ES-I3 (cell line): Measurements from ENCODE around the gene CLEC1A.

Experiments used
- H3K36me3 ChIP-seq: 2 replicates; pipeline ENCODE4 v1.6.1; 2013; ENCODE audit warnings: mild to moderate bottlenecking, low read length, control low read depth, moderate library complexity; ENCODE audit not compliant: insufficient read depth
- H3K4me1 ChIP-seq: 2 replicates; pipeline ENCODE4 v1.6.1; 2013; ENCODE audit warnings: mild to moderate bottlenecking, control low read depth, low read length; ENCODE audit not compliant: insufficient read depth
- H3K9ac ChIP-seq: 2 replicates; pipeline ENCODE4 v1.6.1; 2013; ENCODE audit warnings: low read depth, mild to moderate bottlenecking, low read length, moderate library complexity
- H3K9me3 ChIP-seq: 2 replicates; pipeline ENCODE4 v1.6.1; 2013; ENCODE audit warnings: mild to moderate bottlenecking, low read length, moderate library complexity; ENCODE audit not compliant: control insufficient read depth, insufficient read depth

The CLEC1A gene

DNA sequence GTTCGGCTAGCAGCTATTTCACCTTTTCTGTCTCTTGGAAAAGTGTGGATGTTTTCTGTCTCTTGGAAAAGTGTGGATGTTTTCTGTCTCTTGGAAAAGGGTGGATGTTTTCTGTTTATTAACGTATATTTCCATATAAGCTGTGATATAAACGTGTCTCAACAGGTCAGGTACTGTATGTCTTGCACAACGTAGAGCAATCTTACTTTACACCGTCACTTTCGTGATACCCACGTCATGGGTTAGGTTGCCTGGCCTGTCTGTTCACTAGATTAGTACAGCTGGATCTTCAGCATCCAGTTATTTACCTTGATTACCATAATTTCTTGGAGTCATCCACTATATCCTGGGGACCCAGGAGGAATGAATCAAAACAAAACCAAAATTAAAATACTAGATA, 17.1 kb upstream of the CLEC1A start:
- Histone ChIP-seq H3K9ac (no peak overlapping the region), H3K4me1 (no peaks in the 10 kb centered on the region), H3K9me3 (no peaks in the 10 kb centered on the region), H3K36me3 (no peaks in the 10 kb centered on the region)

DNA sequence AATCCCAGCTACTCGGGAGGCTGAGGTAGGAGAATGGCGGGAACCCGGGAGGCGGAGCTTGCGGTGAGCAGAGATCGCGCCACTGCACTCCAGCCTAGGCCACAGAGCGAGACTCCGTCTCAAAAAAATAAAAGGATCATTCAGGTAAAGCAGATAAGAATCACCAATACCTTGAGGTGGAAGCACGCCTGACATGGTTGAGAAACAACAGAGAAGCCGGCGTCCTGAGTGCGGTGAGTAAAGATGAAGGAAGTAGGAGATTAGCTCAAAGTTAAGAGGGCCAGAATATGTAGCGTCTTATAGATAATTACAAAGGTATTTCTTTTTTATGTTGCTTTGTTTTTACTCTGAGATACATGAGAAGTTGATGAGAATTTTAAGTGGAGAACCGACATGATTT, 16.5 kb upstream of the CLEC1A start:
- no peaks in the 10 kb centered on the region for H3K4me1 ChIP-seq
- H3K36me3 ChIP-seq, result no peaks in the 10 kb centered on the region
- no peaks in the 10 kb centered on the region for H3K9me3 ChIP-seq
- H3K9ac ChIP-seq, result no peak overlapping the region

GRCh38 chr12:10113920-10114319, 15.1 kb upstream of the CLEC1A start:
- H3K9ac ChIP-seq, result no peak overlapping the region
- no peaks in the 10 kb centered on the region for H3K36me3 ChIP-seq
- H3K9me3 ChIP-seq, result no peaks in the 10 kb centered on the region
- H3K4me1 ChIP-seq, result no peaks in the 10 kb centered on the region

DNA sequence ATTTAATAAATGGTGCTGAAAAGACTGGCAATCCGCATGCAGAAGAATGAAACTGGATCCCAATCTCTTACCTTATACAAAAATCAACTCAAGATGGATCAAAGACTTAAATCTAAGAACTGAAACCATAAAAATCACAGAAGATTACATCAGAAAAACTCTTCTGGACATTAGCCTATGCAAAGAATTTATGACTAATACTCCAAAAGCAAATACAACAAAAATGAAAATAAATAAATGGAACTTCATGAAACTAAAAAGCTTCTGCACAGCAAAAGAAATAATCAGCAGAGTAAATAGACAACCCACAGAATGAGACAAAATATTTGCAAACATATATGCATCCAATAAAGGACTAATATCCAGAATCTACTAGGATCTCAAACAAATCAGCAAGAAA, 14.3 kb upstream of the CLEC1A start:
- Histone ChIP-seq H3K4me1 (no peaks in the 10 kb centered on the region), H3K36me3 (no peaks in the 10 kb centered on the region), H3K9me3 (no peaks in the 10 kb centered on the region), H3K9ac (no peak overlapping the region)

DNA sequence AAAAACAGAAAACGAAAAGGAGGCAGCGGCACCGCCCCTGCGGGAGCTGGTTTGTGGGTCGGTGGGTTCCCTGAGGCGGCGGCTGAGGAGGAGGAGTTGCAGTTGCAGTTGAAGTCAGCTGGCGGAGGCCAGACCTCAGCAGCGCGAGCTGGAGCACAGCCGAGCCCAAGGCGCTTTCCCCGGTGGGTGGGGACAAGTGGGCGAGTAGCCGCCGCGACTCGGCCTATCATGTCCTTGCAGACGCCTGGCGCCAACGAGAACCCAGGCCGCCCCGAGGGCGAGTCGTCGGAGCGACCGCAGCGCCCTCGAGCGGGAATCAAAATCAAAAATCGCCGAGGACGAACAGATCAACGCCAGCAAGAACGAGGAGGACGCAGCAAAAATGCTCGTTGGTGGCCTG, 12.7 kb upstream of the CLEC1A start:
- Histone ChIP-seq H3K9ac (no peak overlapping the region), H3K4me1 (no peaks in the 10 kb centered on the region), H3K36me3 (no peaks in the 10 kb centered on the region), H3K9me3 (no peaks in the 10 kb centered on the region)

- H3K9me3 ChIP-seq, result no peaks in the 10 kb centered on the region
- H3K4me1 ChIP-seq, result no peaks in the 10 kb centered on the region
- no peaks in the 10 kb centered on the region for H3K36me3 ChIP-seq
These were observed 11.6 kb upstream of the CLEC1A start for GRCh38 chr12:10110256-10110844.

GRCh38 chr12:10102322-10102721, 3.5 kb upstream of the CLEC1A start:
- Histone ChIP-seq H3K36me3 (no peaks in the 10 kb centered on the region), H3K4me1 (peaks cover 7% of the 10 kb centered on the region; the same call in 1 of the 2 replicates), H3K9ac (no peak overlapping the region), H3K9me3 (no peaks in the 10 kb centered on the region; the same call in 1 of the 2 replicates)

More at GRCh38 chr12:10110256-10110844, 11.6 kb upstream of the CLEC1A start:
- H3K9ac ChIP-seq, result no peak overlapping the region

DNA sequence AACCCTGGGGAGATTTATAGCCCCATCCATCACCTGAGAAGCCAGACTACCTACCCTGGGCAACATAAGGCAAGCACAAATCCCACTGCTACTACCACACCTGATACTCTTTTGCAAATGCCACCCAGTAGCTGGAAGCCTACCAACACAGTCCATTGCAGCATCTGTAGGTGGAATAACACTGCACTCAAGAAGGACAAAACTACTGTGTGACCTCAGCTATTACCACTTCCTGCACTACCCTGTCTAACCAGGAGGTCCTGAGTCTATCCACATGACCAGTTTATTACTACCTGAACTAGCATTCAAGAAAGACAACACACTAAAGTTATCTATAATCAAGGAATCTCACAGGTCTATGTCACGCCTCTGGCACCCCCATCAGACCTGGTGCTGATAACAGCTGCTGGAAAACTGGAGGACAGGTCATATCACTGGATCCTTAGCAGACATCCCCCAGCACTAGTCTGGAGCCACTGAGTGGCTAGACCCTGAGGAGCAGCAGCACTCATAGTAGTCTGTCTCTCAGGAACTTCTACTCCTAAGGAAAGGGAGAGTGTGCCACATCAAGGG, 2.9 kb upstream of the CLEC1A start:
- H3K4me1 ChIP-seq, result peaks cover 7% of the 10 kb centered on the region; the same call in 1 of the 2 replicates
- no peaks in the 10 kb centered on the region for H3K36me3 ChIP-seq
- no peak overlapping the region for H3K9ac ChIP-seq
- no peaks in the 10 kb centered on the region; the same call in 1 of the 2 replicates for H3K9me3 ChIP-seq

GRCh38 chr12:10101042-10101579, 2.3 kb upstream of the CLEC1A start:
- no peaks in the 10 kb centered on the region for H3K36me3 ChIP-seq
- H3K4me1 ChIP-seq, result peaks cover 7% of the 10 kb centered on the region; the same call in 1 of the 2 replicates
- no peak overlapping the region for H3K9ac ChIP-seq
- H3K9me3 ChIP-seq, result no peaks in the 10 kb centered on the region; the same call in 1 of the 2 replicates

DNA sequence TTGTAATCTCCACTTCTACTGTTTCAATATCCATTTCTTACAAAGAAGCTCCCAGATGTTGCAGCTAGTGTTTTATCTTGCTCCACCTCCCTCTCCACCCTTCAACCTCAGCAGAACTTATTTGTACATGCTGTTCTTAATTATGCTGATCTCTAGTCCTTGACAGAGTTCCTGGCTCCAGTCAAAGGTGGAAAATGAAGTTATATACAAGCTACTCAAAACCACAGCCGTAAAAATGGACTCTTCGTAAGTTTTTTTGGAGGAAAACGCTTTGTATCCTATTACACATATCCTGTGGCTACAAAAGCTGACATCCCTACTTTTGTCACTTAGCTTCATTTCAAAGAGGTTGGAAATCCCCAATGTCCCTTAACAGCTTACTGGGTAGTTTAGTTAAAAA, 1.3 kb downstream of the CLEC1A start:
- Histone ChIP-seq H3K9ac (no peak overlapping the region), H3K9me3 (no peaks in the 10 kb centered on the region), H3K36me3 (no peaks in the 10 kb centered on the region), H3K4me1 (peaks cover 7% of the 10 kb centered on the region; the same call in 1 of the 2 replicates)

DNA sequence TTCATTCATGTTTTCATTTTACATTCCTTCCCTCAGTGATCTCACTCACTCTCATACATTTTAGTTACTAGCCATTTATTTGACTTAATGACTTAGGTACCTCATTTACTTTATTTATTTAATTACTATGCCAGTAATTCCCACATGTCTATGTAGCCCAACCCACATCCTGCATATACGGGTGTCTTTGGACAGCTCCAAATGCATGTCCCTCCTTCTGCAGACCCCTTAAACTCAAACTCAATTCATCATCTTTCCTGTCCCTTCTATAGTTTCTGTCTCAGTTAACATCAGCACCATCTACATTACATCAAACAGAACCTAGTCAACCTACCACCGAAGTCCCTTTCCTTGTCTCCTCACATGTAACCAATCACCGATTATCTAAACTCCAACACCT, 2.8 kb downstream of the CLEC1A start:
- H3K36me3 ChIP-seq, result no peaks in the 10 kb centered on the region
- H3K4me1 ChIP-seq, result peaks cover 7% of the 10 kb centered on the region; the same call in 1 of the 2 replicates
- H3K9ac ChIP-seq, result no peak overlapping the region
- H3K9me3 ChIP-seq, result no peaks in the 10 kb centered on the region

- Histone ChIP-seq H3K9me3 (no peaks in the 10 kb centered on the region), H3K36me3 (no peaks in the 10 kb centered on the region), H3K4me1 (peaks cover 10% of the 10 kb centered on the region), H3K9ac (no peak overlapping the region)
These were observed 4.0 kb downstream of the CLEC1A start for GRCh38 chr12:10094646-10095395.

GRCh38 chr12:10088955-10089900, 9.6 kb downstream of the CLEC1A start:
- Histone ChIP-seq H3K36me3 (no peaks in the 10 kb centered on the region), H3K9ac (no peak overlapping the region), H3K4me1 (peaks cover 10% of the 10 kb centered on the region), H3K9me3 (no peaks in the 10 kb centered on the region; the same call in 1 of the 2 replicates)

- no peak overlapping the region for H3K9ac ChIP-seq
- H3K36me3 ChIP-seq, result no peaks in the 10 kb centered on the region
- no peaks in the 10 kb centered on the region; the same call in 1 of the 2 replicates for H3K9me3 ChIP-seq
- H3K4me1 ChIP-seq, result peaks cover 10% of the 10 kb centered on the region
These were observed 10.8 kb downstream of the CLEC1A start for GRCh38 chr12:10088031-10088430.
